GDM1 (cell line): ENCODE measurements around the gene MAP3K2.
A peak's percentile ranks its signal among the peaks of the same experiment; 100 is the strongest.

ENCODE experiments used
- DNase-seq: peaks from one replicate; lab custom pipeline; 2025; lab: John Stamatoyannopoulos, UW

Gene MAP3K2

DNA sequence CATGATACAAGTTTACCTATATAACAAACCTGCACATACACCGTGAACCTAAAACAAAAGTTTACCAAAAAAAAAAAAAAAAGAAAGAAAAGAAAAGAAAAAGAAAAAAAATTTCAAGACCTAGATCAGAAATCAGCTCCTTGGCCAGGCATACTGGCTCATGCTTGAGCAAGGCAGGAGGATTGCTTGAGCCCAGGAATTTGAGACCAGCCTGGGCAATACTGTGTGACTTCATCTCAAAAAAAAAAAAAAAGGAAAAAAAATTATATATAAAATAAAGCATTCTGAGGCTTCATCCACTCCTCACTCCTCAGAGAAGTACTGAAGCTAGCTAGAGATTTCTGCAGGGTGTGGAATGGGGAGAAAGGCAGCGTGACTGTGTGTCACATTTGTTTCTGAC, 18.7 kb upstream of the MAP3K2 start:
- no peak for DNase-seq

GRCh38 chr2:127405255-127405610, 17.5 kb upstream of the MAP3K2 start:
- DNase-seq: no peak

- no peak for DNase-seq
These were observed 16.9 kb upstream of the MAP3K2 start for GRCh38 chr2:127404466-127405254.

DNA sequence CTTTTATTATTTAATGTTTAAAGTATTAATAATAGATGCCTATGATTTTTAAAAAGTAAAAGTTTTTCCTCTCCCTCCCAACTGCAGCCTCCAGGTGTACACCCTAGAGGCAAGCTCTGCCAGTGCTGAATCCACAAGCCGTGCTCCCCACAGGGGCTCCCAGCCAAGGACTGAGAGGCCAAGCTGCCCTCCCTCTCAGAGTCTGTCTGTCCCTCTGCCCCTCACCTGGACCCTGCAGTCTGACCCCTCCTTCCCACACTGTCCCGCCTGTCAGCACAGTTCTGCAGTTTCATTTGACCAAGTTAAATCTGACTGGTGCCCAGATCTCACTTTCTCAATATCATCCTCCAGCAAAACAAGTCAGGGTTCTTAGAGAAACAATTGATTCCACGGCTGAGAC, 15.7 kb upstream of the MAP3K2 start:
- no peak for DNase-seq

DNA sequence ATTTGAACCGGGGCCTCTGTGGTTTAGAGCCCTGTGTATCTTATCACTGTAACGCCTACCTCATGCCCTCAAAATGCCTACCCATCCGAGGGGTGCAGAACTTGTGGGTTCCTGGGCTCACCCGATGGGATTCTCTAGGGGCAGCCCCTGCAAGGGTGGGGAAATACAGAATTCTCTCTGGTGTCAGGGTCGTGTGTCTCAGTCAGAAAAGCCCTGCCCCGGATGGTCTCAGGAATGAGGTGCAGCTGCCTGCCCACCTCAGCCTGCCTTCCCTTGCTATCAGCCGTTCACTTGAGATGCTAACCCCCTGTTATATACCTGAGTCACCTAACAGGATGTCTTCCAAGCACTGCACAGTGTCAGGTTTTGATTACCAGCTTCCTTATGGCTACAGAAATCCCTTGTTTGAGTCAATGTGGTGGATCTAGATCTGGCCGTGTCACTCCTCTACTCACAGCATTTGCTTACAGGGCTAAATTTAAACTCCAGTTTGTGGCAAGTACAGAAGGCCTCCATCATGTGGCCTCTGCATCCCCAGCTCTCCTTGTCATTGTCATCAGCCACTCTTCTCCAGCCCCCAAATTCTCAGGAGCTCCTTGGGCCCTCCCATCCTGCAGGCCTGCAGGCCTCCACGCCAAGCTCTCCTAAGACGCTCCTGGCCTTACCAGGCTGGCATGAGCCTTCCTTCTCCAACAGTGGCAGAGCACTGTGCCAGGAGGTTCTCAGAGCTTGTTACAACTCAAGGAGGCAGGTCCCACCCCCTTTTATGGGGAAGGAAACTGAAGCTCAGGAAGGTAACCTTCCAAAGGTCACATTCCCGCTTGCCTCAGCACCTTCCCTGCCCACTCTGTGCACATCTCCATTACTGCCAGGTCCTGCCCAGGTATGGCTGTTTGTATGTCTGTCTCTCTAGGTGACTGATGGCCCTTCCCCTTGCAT, 14.3 kb upstream of the MAP3K2 start:
- no peak for DNase-seq

GRCh38 chr2:127400897-127401756, 13.4 kb upstream of the MAP3K2 start:
- no peak for DNase-seq

GRCh38 chr2:127400533-127400896, 12.7 kb upstream of the MAP3K2 start:
- no peak for DNase-seq

DNA sequence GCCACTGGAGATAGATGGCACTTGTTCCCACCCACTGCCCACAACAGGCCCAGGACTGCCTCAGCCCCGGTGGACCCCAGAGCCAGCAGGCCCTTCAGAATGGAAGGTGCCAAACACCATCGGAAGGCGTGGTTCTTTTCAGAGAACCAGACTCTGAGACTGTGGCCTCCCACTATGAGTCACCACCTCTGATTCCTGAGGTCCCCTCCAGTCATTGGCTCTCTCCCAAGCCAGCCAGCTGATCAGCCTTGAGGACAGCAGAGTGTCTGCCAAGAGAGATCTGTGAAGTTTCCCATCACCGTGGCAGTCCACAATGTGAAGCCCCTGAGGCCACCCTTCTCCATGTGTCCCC, 10.4 kb upstream of the MAP3K2 start:
- peak; percentile 61 for DNase-seq

- DNase-seq: no peak
These were observed 9.9 kb upstream of the MAP3K2 start for GRCh38 chr2:127397568-127398238.

DNA sequence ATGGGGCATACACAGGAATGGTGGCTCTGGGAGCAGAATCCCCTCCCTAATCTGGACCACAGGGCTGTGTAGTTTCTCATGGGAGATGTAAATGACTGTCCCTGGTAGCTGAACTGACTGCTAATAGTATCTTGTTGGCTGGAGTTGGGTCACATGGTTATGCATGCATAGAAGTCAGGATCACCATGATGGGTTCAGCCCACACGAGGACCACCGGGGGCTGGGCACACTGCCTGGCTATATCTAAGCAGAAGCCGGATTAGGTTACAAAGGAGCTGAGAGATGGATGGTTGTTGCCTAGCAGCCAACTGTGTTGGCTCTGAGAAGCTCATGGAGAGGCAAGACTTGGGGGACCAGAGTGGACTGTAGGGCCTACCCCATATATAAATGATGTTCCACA, 6.7 kb upstream of the MAP3K2 start:
- no peak for DNase-seq

GRCh38 chr2:127392828-127393578, 5.2 kb upstream of the MAP3K2 start:
- DNase-seq: no peak

- DNase-seq: peak; percentile 36
These were observed 4.5 kb upstream of the MAP3K2 start for GRCh38 chr2:127392133-127392827.

GRCh38 chr2:127389778-127390435, 2.1 kb upstream of the MAP3K2 start:
- peak; percentile 6 for DNase-seq

DNA sequence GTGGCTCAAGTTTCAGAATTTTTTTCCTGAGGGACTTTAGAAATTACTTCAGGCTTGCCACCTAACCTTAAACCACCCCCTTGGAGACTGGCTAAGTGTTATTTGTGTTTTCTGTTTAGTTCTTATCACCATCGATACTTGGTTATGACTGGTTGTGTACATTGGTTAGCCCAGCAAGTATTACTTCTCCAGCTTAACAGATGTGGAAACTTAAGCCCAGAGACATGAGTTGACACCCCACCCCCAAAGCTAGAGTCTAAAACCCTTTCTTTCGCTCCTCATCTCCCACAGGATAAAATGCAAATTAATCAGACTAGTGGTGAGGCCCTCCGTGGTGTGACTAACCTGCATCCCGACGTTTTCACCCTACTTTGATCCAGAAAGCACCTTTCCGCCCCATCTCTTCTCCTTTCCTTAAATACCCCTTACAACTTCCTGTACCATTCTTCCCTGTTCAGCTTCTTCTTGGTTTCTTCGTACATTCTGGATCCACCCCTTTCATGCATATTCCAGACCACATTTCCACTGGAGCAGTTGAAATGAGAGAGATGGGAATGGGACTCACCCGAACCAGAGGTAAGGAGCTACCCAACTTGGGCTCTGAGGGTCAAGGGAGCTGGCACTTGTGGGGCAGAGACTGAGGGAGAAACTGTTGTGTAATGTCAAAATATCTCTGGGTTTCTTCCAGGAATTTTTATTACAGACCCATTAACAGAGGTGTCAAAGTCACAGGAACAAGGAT, 819 bp upstream of the MAP3K2 start:
- DNase-seq: no peak

DNA sequence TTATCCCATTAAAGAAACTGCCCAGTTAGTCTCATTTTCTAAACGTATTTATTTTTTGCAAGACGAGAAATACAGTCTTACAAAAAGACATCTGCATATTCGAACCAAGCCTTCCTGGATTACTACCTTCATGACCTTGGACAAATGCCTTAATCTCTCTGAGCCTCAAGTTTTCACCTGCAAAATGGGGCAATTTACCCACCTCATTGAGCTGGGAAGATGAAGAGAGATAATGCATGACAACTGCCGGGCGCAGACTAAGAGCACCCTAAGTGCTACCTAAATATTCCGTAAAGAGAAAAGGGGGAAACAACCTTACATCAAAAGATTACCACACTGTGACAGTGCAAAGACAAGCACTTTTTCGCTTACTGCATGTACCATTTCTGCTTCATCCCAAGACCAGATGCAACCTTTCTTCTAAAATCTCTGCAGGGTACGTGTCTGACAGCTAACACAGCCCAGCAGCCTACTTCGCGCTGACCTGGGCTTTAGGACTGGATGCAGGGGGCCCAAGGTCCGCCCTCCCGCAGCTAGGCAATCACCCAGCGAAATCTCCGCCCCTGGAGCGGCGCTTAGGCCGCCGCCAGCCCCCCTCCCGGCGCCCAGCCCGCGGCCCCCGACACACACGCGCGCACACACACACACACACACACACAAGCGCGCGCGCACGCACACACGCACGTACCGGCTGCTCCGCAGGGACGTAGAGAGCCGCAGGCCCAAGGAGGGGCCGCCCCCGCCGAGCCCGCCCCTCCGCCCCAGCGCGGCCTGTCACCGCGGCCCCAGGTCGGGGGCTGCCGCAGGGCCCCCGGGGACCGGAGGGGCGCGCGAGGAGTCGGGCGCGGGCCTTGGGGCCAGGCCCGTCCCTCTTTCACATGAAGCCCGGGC, 766 bp downstream of the MAP3K2 start:
- DNase-seq: peak; percentile 89

DNA sequence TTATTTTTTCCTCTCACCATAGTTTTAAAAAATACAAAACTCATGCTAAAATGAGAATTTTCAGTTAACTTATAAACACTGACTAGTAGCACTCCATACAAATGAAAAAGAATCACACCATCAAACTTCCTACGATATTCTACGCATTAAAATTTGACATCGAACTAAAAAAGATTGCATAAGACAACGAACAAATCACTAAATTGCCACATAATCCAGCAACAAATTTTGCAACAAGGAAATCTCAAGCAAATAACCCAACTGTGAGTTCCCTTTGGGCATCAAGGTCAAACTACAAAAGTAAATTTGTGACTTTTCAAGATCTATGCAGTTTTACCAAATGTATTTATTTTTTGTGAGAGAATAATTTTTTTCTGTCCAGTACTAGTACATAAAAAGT, 1.5 kb downstream of the MAP3K2 start:
- no peak for DNase-seq

GRCh38 chr2:127384529-127384928, 3.2 kb downstream of the MAP3K2 start:
- DNase-seq: no peak

GRCh38 chr2:127382831-127383230, 4.9 kb downstream of the MAP3K2 start:
- DNase-seq: no peak
